SK-N-SH treated with all-trans-retinoic acid at 6 μM for 48 hours (cell line): Measurements from ENCODE around the gene C12orf42.

ENCODE experiments used
- ARNTL ChIP-seq: fragments of 450-650 bp; formaldehyde crosslinking; IDR thresholded peaks from 2 replicates; pipeline ENCODE4 v1.5.0; 2020; ENCODE audit warnings: low read depth, mild to moderate bottlenecking, moderate library complexity, borderline replicate concordance
- CREB5 ChIP-seq: fragments of 250-450 bp; sonication (Bioruptor Pico); IDR thresholded peaks from 2 replicates; pipeline ENCODE4 v1.5.1; 2020; ENCODE audit warnings: low read depth, mild to moderate bottlenecking, moderate library complexity
- CSRNP3 ChIP-seq: fragments of 250-450 bp; sonication (Bioruptor Pico); IDR thresholded peaks from 2 replicates; pipeline ENCODE4 v1.5.1; 2021; ENCODE audit warnings: mild to moderate bottlenecking, moderate library complexity
- ISL1 ChIP-seq: fragments of 250-450 bp; sonication (Bioruptor Pico); IDR thresholded peaks from 2 replicates; pipeline ENCODE4 v2.1.2; 2022; ENCODE audit warnings: mild to moderate bottlenecking, moderate library complexity
- TCF4 ChIP-seq: fragments of 250-450 bp; sonication (Bioruptor Pico); IDR thresholded peaks from 2 replicates; pipeline ENCODE4 v1.8.0; 2021; ENCODE audit warnings: mild to moderate bottlenecking, moderate library complexity, borderline replicate concordance
- TSHZ2 ChIP-seq: fragments of 250-450 bp; sonication (Bioruptor Pico); IDR thresholded peaks from 2 replicates; pipeline ENCODE4 v1.5.0; 2020; ENCODE audit warnings: mild to moderate bottlenecking, moderate library complexity
- ZFP30 ChIP-seq: fragments of 450-650 bp; formaldehyde crosslinking; IDR thresholded peaks from 2 replicates; pipeline ENCODE4 v1.5.0; 2022; ENCODE audit warnings: mild to moderate bottlenecking, moderate library complexity

- TF ChIP-seq TSHZ2 (CRISPR knock-in tag): no peak
- TF ChIP-seq ZFP30 (CRISPR knock-in tag): no peak
- no peak for TF ChIP-seq TCF4 (CRISPR knock-in tag)
- no peak for TF ChIP-seq ARNTL
- no peak for TF ChIP-seq ISL1
- TF ChIP-seq CREB5 (CRISPR knock-in tag): no peak
- TF ChIP-seq CSRNP3 (CRISPR knock-in tag): no peak
These were observed 53.6 kb downstream of the C12orf42 start for GRCh38 chr12:103442182-103442555.
